Left ventricle myocardium inferior (tissue), 1 donor: ENCODE results near the gene DAO. TPM values are rescaled to one million over a fixed set of nuclear protein-coding genes. Genes with fewer than 3 reads are reported as not detected.
"Not testable (repeated sequence)": the region's sequence is repeated elsewhere in the genome, so short reads cannot be mapped to it uniquely, and the experiment has no call there.

Source experiments
- DNase-seq: peaks from one replicate; pipeline ENCODE4 v3.0.0-alpha.2; 2020
- H3K27ac ChIP-seq: fragments of 200-600 bp; replicated peaks from 2 replicates; pipeline ENCODE4 v1.8.0; 2021
- H3K27me3 ChIP-seq: fragments of 200-600 bp; 2 replicates; pipeline ENCODE4 v1.8.0; 2021; ENCODE audit warnings: low read depth
- H3K36me3 ChIP-seq: fragments of 200-600 bp; 2 replicates; pipeline ENCODE4 v1.8.0; 2021
- H3K4me1 ChIP-seq: fragments of 200-600 bp; 2 replicates; pipeline ENCODE4 v1.8.0; 2021
- H3K4me3 ChIP-seq: fragments of 200-600 bp; 2 replicates; pipeline ENCODE4 v1.8.0; 2021; ENCODE audit warnings: mild to moderate bottlenecking, moderate library complexity
- H3K9me3 ChIP-seq: fragments of 200-600 bp; replicated peaks from 2 replicates; pipeline ENCODE4 v1.8.0; 2021
- CTCF ChIP-seq: fragments of 200-600 bp; IDR thresholded peaks from 2 replicates; pipeline ENCODE4 v1.8.0; 2021; ENCODE audit warnings: antibody characterized with exemption, mild to moderate bottlenecking, borderline replicate concordance
- intact Hi-C: fragments of 100-400 bp; cut with micrococcal nuclease; formaldehyde crosslinking; loops from one replicate; pipeline ENCODE4 v1.11.0; 2022
- total RNA-seq: library from RNA; stranded (reverse); fragmentation: NEBNext Ultra II Directional; extraction: Animal tissue kit (Norgen Biotek cat#: 25700); gene quantifications from one replicate; pipeline ENCODE4 v1.2.1, GENCODE V29; 2021
- donor health status: DM: no; HTN: yes; CAD: no; lungs with severe emphysema.

Gene DAO
- total RNA-seq, 1 donor from 2014 or later, result not detected

GRCh38 chr12:108859923-108860291 is 20.0 kb upstream of the DAO start:
- intact Hi-C loops, result loop anchor here (10.0 kb wide), 1 partner anchor 55 kb away; no protein-coding TSS in a partner anchor

GRCh38 chr12:108860443-108860842 is 19.4 kb upstream of the DAO start:
- Histone ChIP-seq H3K27me3 (no peaks in the 10 kb centered on the region), H3K36me3 (no peaks in the 10 kb centered on the region), H3K4me1 (peaks cover 39% of the 10 kb centered on the region), H3K9me3 (peaks cover 7% of the 10 kb centered on the region), H3K27ac (no peak overlapping the region), H3K4me3 (no peak overlapping the region)
- intact Hi-C loops, result no loop called here
- no peak for DNase-seq
- TF ChIP-seq CTCF, result no peak

More at GRCh38 chr12:108859923-108860291, 20.0 kb upstream of the DAO start:
- TF ChIP-seq CTCF, result no peak
- Histone ChIP-seq H3K9me3 (peaks cover 10% of the 10 kb centered on the region), H3K27me3 (no peaks in the 10 kb centered on the region), H3K36me3 (no peaks in the 10 kb centered on the region), H3K4me1 (peaks cover 44% of the 10 kb centered on the region), H3K4me3 (no peak overlapping the region), H3K27ac (no peak overlapping the region)
- DNase-seq, result no peak

GRCh38 chr12:108861878-108862587 is 17.9 kb upstream of the DAO start:
- DNase-seq, result peak; percentile 38
- H3K4me3 ChIP-seq, result no peak overlapping the region
- H3K36me3 ChIP-seq, result no peaks in the 10 kb centered on the region
- H3K9me3 ChIP-seq, result peaks cover 7% of the 10 kb centered on the region
- H3K27me3 ChIP-seq, result no peaks in the 10 kb centered on the region
- H3K27ac ChIP-seq, result peak overlapping the region; percentile 48
- TF ChIP-seq CTCF, result no peak
- intact Hi-C loops, result no loop called here
- peaks cover 24% of the 10 kb centered on the region for H3K4me1 ChIP-seq

GRCh38 chr12:108862588-108862959 is 17.3 kb upstream of the DAO start:
- no peak for TF ChIP-seq CTCF
- no peak for DNase-seq
- no peaks in the 10 kb centered on the region for H3K27me3 ChIP-seq
- H3K4me3 ChIP-seq, result no peak overlapping the region
- H3K9me3 ChIP-seq, result peaks cover 7% of the 10 kb centered on the region
- intact Hi-C loops, result no loop called here
- H3K4me1 ChIP-seq, result peaks cover 24% of the 10 kb centered on the region
- no peaks in the 10 kb centered on the region for H3K36me3 ChIP-seq
- H3K27ac ChIP-seq, result peak overlapping the region; percentile 48

- intact Hi-C loops, result no loop called here
- TF ChIP-seq CTCF, result no peak
- H3K36me3 ChIP-seq, result no peaks in the 10 kb centered on the region
- H3K9me3 ChIP-seq, result peaks cover 13% of the 10 kb centered on the region
- H3K4me3 ChIP-seq, result no peak overlapping the region
- H3K27me3 ChIP-seq, result no peaks in the 10 kb centered on the region
- no peak overlapping the region for H3K27ac ChIP-seq
- no peak for DNase-seq
- H3K4me1 ChIP-seq, result peaks cover 10% of the 10 kb centered on the region
Measured at GRCh38 chr12:108865169-108865568, 14.7 kb upstream of the DAO start.

GRCh38 chr12:108866083-108866482 is 13.8 kb upstream of the DAO start:
- peaks cover 13% of the 10 kb centered on the region for H3K9me3 ChIP-seq
- H3K4me1 ChIP-seq, intact Hi-C loops: not testable (repeated sequence)

More at GRCh38 chr12:108866083-108866482, 13.8 kb upstream of the DAO start:
- not testable (repeated sequence) for H3K36me3 ChIP-seq, DNase-seq, H3K4me3 ChIP-seq, H3K27ac ChIP-seq, H3K27me3 ChIP-seq
